IgD-negative memory B cell (primary cell): ENCODE measurements around the gene KRTAP29-1. TPM values are rescaled to one million over a fixed set of nuclear protein-coding genes. Genes with fewer than 3 reads are reported as not detected.
"Not testable (repeated sequence)": the region's sequence is repeated elsewhere in the genome, so short reads cannot be mapped to it uniquely, and the experiment has no call there.

Experiments used
- H3K27ac Mint-ChIP-seq, 3 donors: one replicate each; pipeline ENCODE4 v1.8.0; 2020 to 2022; ENCODE audit warnings: mild to moderate bottlenecking in 3 of 3, mixed read lengths in 3 of 3, moderate library complexity in 1 of 3
- H3K27me3 Mint-ChIP-seq: one replicate; pipeline ENCODE4 v1.8.0; 2021; ENCODE audit warnings: mixed read lengths
- H3K36me3 Mint-ChIP-seq: one replicate; pipeline ENCODE4 v1.8.0; 2020; ENCODE audit warnings: mild to moderate bottlenecking, mixed read lengths
- H3K4me1 Mint-ChIP-seq, 3 donors: one replicate each; pipeline ENCODE4 v1.8.0; 2020 to 2022; ENCODE audit warnings: mixed read lengths in 3 of 3, mild to moderate bottlenecking in 1 of 3
- H3K4me3 Mint-ChIP-seq, 4 donors: one replicate each; pipeline ENCODE4 v1.8.0; 2020 to 2022; ENCODE audit warnings: mild to moderate bottlenecking in 4 of 4, mixed read lengths in 4 of 4, moderate library complexity in 3 of 4
- H3K9me3 Mint-ChIP-seq, 3 donors: one replicate each; pipeline ENCODE4 v1.8.0; 2020 to 2021; ENCODE audit warnings: mixed read lengths in 3 of 3, mild to moderate bottlenecking in 1 of 3
- polyA plus RNA-seq: library from polyadenylated mRNA; unstranded; fragments of 300-500 nt; fragmentation: Illumina TruSeq; gene quantifications from one replicate; pipeline ENCODE4 v1.2.3, GENCODE V29; 2021

KRTAP29-1 gene
- polyA plus RNA-seq, 1 donor from 2014 or later: not detected

- no peak overlapping the region for H3K4me3 Mint-ChIP-seq
These were observed 4.1 kb downstream of the KRTAP29-1 start for GRCh38 chr17:41298458-41299135.

GRCh38 chr17:41296846-41297245, 5.8 kb downstream of the KRTAP29-1 start:
- peaks cover 18% of the 10 kb centered on the region for H3K27me3 Mint-ChIP-seq
- peaks cover 0 to 11% (median 0%) of the 10 kb centered on the region in 3 donors for H3K4me1 Mint-ChIP-seq
- peaks cover 1% of the 10 kb centered on the region for H3K36me3 Mint-ChIP-seq
- H3K27ac Mint-ChIP-seq: no peak overlapping the region
- no peak overlapping the region for H3K4me3 Mint-ChIP-seq
- H3K9me3 Mint-ChIP-seq: peaks cover 0 to 6% (median 2%) of the 10 kb centered on the region in 3 donors

More at GRCh38 chr17:41298458-41299135, 4.1 kb downstream of the KRTAP29-1 start:
- H3K27me3 Mint-ChIP-seq: peaks cover 19% of the 10 kb centered on the region
- H3K27ac Mint-ChIP-seq: no peak overlapping the region
- H3K4me1 Mint-ChIP-seq: peaks cover 1 to 11% (median 5%) of the 10 kb centered on the region in 3 donors
- H3K36me3 Mint-ChIP-seq: no peaks in the 10 kb centered on the region
- H3K9me3 Mint-ChIP-seq: peaks cover 0 to 6% (median 2%) of the 10 kb centered on the region in 3 donors

- Mint-ChIP-seq H3K4me3 (no peak overlapping the region), H3K4me1 (no peaks in the 10 kb centered on the region), H3K9me3 (peaks cover 0 to 3% (median 0%) of the 10 kb centered on the region in 3 donors), H3K27ac (no peak overlapping the region), H3K36me3 (peaks cover 1% of the 10 kb centered on the region), H3K27me3 (peaks cover 11% of the 10 kb centered on the region)
These were observed 8.6 kb downstream of the KRTAP29-1 start for GRCh38 chr17:41294016-41294415.

GRCh38 chr17:41287050-41287449, 15.6 kb downstream of the KRTAP29-1 start:
- Mint-ChIP-seq H3K9me3 (peaks cover 0 to 4% (median 0%) of the 10 kb centered on the region in 3 donors), H3K4me3 (no peak overlapping the region), H3K4me1 (peaks cover 0 to 6% (median 0%) of the 10 kb centered on the region in 3 donors), H3K27ac (no peak overlapping the region), H3K36me3 (no peaks in the 10 kb centered on the region), H3K27me3 (peaks cover 9% of the 10 kb centered on the region)

- Mint-ChIP-seq H3K27me3 (peaks cover 9% of the 10 kb centered on the region), H3K36me3 (peaks cover 2% of the 10 kb centered on the region), H3K9me3 (peaks cover 2 to 4% (median 3%) of the 10 kb centered on the region in 3 donors), H3K27ac (no peak overlapping the region), H3K4me1 (peaks cover 0 to 6% (median 0%) of the 10 kb centered on the region in 3 donors), H3K4me3 (no peak overlapping the region)
These were observed 18.1 kb downstream of the KRTAP29-1 start for GRCh38 chr17:41284546-41284945.

- Mint-ChIP-seq H3K36me3 (peaks cover 2% of the 10 kb centered on the region), H3K27me3 (peaks cover 7% of the 10 kb centered on the region), H3K4me1 (peaks cover 0 to 6% (median 0%) of the 10 kb centered on the region in 3 donors), H3K9me3 (peaks cover 2 to 4% (median 3%) of the 10 kb centered on the region in 3 donors), H3K27ac (no peak overlapping the region), H3K4me3 (no peak overlapping the region)
These were observed 18.6 kb downstream of the KRTAP29-1 start for GRCh38 chr17:41284043-41284442.

- peaks cover 7% of the 10 kb centered on the region for H3K27me3 Mint-ChIP-seq
- H3K4me3 Mint-ChIP-seq: no peak overlapping the region
- H3K27ac Mint-ChIP-seq: no peak overlapping the region
These were observed 24.3 kb downstream of the KRTAP29-1 start for GRCh38 chr17:41278176-41278955.

GRCh38 chr17:41275648-41276190, 26.9 kb downstream of the KRTAP29-1 start, which contains the start of gene KRTAP9-7:
TSS of gene KRTAP9-7 (plus strand) at chr17:41275698. CDS start at chr17:41275698, 0 bp downstream.
- not testable (repeated sequence) for H3K4me1 Mint-ChIP-seq, H3K36me3 Mint-ChIP-seq, H3K27ac Mint-ChIP-seq, H3K4me3 Mint-ChIP-seq, H3K9me3 Mint-ChIP-seq
- peaks cover 11% of the 10 kb centered on the region for H3K27me3 Mint-ChIP-seq

More at GRCh38 chr17:41278176-41278955, 24.3 kb downstream of the KRTAP29-1 start:
- peaks cover 0 to 3% (median 2%) of the 10 kb centered on the region in 3 donors for H3K4me1 Mint-ChIP-seq
- H3K36me3 Mint-ChIP-seq: peaks cover 2% of the 10 kb centered on the region
- peaks cover 2 to 3% (median 2%) of the 10 kb centered on the region in 3 donors for H3K9me3 Mint-ChIP-seq

- H3K4me1 Mint-ChIP-seq: peaks cover 0 to 2% (median 2%) of the 10 kb centered on the region in 3 donors
- peak overlapping the region in 1 of 3 donors; percentile 63 for H3K27ac Mint-ChIP-seq
- H3K4me3 Mint-ChIP-seq: no peak overlapping the region
- H3K36me3 Mint-ChIP-seq: no peaks in the 10 kb centered on the region
- peaks cover 11% of the 10 kb centered on the region for H3K27me3 Mint-ChIP-seq
- H3K9me3 Mint-ChIP-seq: no peaks in the 10 kb centered on the region
These were observed 30.8 kb downstream of the KRTAP29-1 start for GRCh38 chr17:41271858-41272257.

GRCh38 chr17:41271323-41271722, 31.3 kb downstream of the KRTAP29-1 start:
- H3K36me3 Mint-ChIP-seq, H3K27ac Mint-ChIP-seq, H3K4me3 Mint-ChIP-seq, H3K9me3 Mint-ChIP-seq, H3K4me1 Mint-ChIP-seq: not testable (repeated sequence)
- H3K27me3 Mint-ChIP-seq: peaks cover 12% of the 10 kb centered on the region

- H3K27ac Mint-ChIP-seq: no peak overlapping the region
- no peaks in the 10 kb centered on the region for H3K4me1 Mint-ChIP-seq
- H3K9me3 Mint-ChIP-seq: no peaks in the 10 kb centered on the region
- no peaks in the 10 kb centered on the region for H3K36me3 Mint-ChIP-seq
- peaks cover 19% of the 10 kb centered on the region for H3K27me3 Mint-ChIP-seq
- H3K4me3 Mint-ChIP-seq: no peak overlapping the region
These were observed 34.9 kb downstream of the KRTAP29-1 start for GRCh38 chr17:41267711-41268110.

GRCh38 chr17:41265078-41265477, 37.6 kb downstream of the KRTAP29-1 start, which contains the start of gene KRTAP9-6:
TSS of gene KRTAP9-6 (plus strand) at chr17:41265378. CDS start at chr17:41265378, 0 bp downstream.
- H3K9me3 Mint-ChIP-seq: peaks cover 0 to 1% (median 0%) of the 10 kb centered on the region in 3 donors
- H3K27me3 Mint-ChIP-seq: peaks cover 15% of the 10 kb centered on the region
- no peak within 1 kb of the TSS for H3K4me3 Mint-ChIP-seq
- H3K36me3 Mint-ChIP-seq: no peaks in the 10 kb centered on the region
- no peak within 1 kb of the TSS for H3K27ac Mint-ChIP-seq
- no peaks in the 10 kb centered on the region for H3K4me1 Mint-ChIP-seq

- no peaks in the 10 kb centered on the region for H3K4me1 Mint-ChIP-seq
- H3K4me3 Mint-ChIP-seq: no peak overlapping the region
- peaks cover 0 to 1% (median 0%) of the 10 kb centered on the region in 3 donors for H3K9me3 Mint-ChIP-seq
- H3K27me3 Mint-ChIP-seq: peaks cover 15% of the 10 kb centered on the region
- H3K27ac Mint-ChIP-seq: no peak overlapping the region
- H3K36me3 Mint-ChIP-seq: no peaks in the 10 kb centered on the region
These were observed 38.1 kb downstream of the KRTAP29-1 start for GRCh38 chr17:41264599-41264998.

- H3K4me3 Mint-ChIP-seq: no peak overlapping the region
- H3K27me3 Mint-ChIP-seq: peaks cover 15% of the 10 kb centered on the region
- H3K9me3 Mint-ChIP-seq: peaks cover 0 to 1% (median 0%) of the 10 kb centered on the region in 3 donors
- H3K4me1 Mint-ChIP-seq: no peaks in the 10 kb centered on the region
- H3K36me3 Mint-ChIP-seq: no peaks in the 10 kb centered on the region
- no peak overlapping the region for H3K27ac Mint-ChIP-seq
These were observed 39.4 kb downstream of the KRTAP29-1 start for GRCh38 chr17:41263212-41263611.

- H3K36me3 Mint-ChIP-seq: no peaks in the 10 kb centered on the region
- peaks cover 0 to 6% (median 0%) of the 10 kb centered on the region in 3 donors for H3K4me1 Mint-ChIP-seq
- no peak overlapping the region for H3K4me3 Mint-ChIP-seq
- no peak overlapping the region for H3K27ac Mint-ChIP-seq
- peaks cover 13% of the 10 kb centered on the region for H3K27me3 Mint-ChIP-seq
- H3K9me3 Mint-ChIP-seq: peaks cover 0 to 1% (median 0%) of the 10 kb centered on the region in 3 donors
These were observed 44.2 kb downstream of the KRTAP29-1 start for GRCh38 chr17:41258406-41258805.
